ENCODE data around the gene RUNX2.

GRCh38 chr6:45314146-45314545 is 14.0 kb upstream of the RUNX2 start:
- TF ChIP-seq POLR2AphosphoS5 (IDR thresholded peaks at IDR 0.05; ENCODE audit: low read length): no peak
- TF ChIP-seq, protein P1, sequence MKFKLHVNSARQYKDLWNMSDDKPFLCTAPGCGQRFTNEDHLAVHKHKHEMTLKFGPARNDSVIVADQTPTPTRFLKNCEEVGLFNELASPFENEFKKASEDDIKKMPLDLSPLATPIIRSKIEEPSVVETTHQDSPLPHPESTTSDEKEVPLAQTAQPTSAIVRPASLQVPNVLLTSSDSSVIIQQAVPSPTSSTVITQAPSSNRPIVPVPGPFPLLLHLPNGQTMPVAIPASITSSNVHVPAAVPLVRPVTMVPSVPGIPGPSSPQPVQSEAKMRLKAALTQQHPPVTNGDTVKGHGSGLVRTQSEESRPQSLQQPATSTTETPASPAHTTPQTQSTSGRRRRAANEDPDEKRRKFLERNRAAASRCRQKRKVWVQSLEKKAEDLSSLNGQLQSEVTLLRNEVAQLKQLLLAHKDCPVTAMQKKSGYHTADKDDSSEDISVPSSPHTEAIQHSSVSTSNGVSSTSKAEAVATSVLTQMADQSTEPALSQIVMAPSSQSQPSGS (IDR thresholded peaks at IDR 0.05; ENCODE audit: low read length): no peak
- TF ChIP-seq, protein P2, sequence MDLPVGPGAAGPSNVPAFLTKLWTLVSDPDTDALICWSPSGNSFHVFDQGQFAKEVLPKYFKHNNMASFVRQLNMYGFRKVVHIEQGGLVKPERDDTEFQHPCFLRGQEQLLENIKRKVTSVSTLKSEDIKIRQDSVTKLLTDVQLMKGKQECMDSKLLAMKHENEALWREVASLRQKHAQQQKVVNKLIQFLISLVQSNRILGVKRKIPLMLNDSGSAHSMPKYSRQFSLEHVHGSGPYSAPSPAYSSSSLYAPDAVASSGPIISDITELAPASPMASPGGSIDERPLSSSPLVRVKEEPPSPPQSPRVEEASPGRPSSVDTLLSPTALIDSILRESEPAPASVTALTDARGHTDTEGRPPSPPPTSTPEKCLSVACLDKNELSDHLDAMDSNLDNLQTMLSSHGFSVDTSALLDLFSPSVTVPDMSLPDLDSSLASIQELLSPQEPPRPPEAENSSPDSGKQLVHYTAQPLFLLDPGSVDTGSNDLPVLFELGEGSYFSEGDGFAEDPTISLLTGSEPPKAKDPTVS (IDR thresholded peaks at IDR 0.05; ENCODE audit: low read depth, low read length): no peak
- no peak for TF ChIP-seq POLR2A (IDR thresholded peaks at IDR 0.05; ENCODE audit: low read depth, low read length)
- TF ChIP-seq, protein P3, sequence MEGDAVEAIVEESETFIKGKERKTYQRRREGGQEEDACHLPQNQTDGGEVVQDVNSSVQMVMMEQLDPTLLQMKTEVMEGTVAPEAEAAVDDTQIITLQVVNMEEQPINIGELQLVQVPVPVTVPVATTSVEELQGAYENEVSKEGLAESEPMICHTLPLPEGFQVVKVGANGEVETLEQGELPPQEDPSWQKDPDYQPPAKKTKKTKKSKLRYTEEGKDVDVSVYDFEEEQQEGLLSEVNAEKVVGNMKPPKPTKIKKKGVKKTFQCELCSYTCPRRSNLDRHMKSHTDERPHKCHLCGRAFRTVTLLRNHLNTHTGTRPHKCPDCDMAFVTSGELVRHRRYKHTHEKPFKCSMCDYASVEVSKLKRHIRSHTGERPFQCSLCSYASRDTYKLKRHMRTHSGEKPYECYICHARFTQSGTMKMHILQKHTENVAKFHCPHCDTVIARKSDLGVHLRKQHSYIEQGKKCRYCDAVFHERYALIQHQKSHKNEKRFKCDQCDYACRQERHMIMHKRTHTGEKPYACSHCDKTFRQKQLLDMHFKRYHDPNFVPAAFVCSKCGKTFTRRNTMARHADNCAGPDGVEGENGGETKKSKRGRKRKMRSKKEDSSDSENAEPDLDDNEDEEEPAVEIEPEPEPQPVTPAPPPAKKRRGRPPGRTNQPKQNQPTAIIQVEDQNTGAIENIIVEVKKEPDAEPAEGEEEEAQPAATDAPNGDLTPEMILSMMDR (IDR thresholded peaks at IDR 0.05 in 2 of 3, conservative IDR thresholded peaks at IDR 0.05 in 1 of 3; ENCODE audit: control insufficient read depth in 2 of 3, extremely low read depth in 1 of 3, insufficient read depth in 1 of 3, low read depth in 3 of 3, low read length in 3 of 3): no peak
- TF ChIP-seq SUZ12 (IDR thresholded peaks at IDR 0.05; ENCODE audit: unreplicated experiment): no peak
- no peak for TF ChIP-seq RAD51 (IDR thresholded peaks at IDR 0.05)
- no peak for TF ChIP-seq E2F4 (IDR thresholded peaks at IDR 0.05; ENCODE audit: low read depth, low read length)
- no peak for TF ChIP-seq ZNF274 (IDR thresholded peaks at IDR 0.05; ENCODE audit: insufficient read depth, insufficient read length)
- TF ChIP-seq, protein P4, sequence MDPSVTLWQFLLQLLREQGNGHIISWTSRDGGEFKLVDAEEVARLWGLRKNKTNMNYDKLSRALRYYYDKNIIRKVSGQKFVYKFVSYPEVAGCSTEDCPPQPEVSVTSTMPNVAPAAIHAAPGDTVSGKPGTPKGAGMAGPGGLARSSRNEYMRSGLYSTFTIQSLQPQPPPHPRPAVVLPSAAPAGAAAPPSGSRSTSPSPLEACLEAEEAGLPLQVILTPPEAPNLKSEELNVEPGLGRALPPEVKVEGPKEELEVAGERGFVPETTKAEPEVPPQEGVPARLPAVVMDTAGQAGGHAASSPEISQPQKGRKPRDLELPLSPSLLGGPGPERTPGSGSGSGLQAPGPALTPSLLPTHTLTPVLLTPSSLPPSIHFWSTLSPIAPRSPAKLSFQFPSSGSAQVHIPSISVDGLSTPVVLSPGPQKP (IDR thresholded peaks at IDR 0.05; ENCODE audit: low read depth, low read length): no peak
- TF ChIP-seq SUPT20H (IDR thresholded peaks at IDR 0.05; ENCODE audit: borderline replicate concordance, control insufficient read depth, low read depth, low read length): no peak
- TF ChIP-seq, protein P5, sequence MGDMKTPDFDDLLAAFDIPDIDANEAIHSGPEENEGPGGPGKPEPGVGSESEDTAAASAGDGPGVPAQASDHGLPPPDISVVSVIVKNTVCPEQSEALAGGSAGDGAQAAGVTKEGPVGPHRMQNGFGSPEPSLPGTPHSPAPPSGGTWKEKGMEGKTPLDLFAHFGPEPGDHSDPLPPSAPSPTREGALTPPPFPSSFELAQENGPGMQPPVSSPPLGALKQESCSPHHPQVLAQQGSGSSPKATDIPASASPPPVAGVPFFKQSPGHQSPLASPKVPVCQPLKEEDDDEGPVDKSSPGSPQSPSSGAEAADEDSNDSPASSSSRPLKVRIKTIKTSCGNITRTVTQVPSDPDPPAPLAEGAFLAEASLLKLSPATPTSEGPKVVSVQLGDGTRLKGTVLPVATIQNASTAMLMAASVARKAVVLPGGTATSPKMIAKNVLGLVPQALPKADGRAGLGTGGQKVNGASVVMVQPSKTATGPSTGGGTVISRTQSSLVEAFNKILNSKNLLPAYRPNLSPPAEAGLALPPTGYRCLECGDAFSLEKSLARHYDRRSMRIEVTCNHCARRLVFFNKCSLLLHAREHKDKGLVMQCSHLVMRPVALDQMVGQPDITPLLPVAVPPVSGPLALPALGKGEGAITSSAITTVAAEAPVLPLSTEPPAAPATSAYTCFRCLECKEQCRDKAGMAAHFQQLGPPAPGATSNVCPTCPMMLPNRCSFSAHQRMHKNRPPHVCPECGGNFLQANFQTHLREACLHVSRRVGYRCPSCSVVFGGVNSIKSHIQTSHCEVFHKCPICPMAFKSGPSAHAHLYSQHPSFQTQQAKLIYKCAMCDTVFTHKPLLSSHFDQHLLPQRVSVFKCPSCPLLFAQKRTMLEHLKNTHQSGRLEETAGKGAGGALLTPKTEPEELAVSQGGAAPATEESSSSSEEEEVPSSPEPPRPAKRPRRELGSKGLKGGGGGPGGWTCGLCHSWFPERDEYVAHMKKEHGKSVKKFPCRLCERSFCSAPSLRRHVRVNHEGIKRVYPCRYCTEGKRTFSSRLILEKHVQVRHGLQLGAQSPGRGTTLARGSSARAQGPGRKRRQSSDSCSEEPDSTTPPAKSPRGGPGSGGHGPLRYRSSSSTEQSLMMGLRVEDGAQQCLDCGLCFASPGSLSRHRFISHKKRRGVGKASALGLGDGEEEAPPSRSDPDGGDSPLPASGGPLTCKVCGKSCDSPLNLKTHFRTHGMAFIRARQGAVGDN (IDR thresholded peaks at IDR 0.05): no peak
- TF ChIP-seq, protein P6, sequence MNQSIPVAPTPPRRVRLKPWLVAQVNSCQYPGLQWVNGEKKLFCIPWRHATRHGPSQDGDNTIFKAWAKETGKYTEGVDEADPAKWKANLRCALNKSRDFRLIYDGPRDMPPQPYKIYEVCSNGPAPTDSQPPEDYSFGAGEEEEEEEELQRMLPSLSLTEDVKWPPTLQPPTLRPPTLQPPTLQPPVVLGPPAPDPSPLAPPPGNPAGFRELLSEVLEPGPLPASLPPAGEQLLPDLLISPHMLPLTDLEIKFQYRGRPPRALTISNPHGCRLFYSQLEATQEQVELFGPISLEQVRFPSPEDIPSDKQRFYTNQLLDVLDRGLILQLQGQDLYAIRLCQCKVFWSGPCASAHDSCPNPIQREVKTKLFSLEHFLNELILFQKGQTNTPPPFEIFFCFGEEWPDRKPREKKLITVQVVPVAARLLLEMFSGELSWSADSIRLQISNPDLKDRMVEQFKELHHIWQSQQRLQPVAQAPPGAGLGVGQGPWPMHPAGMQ (IDR thresholded peaks at IDR 0.05; ENCODE audit: borderline replicate concordance): no peak
